GM06990 (cell line): ENCODE data around the gene PPA1.
"Not testable (repeated sequence)": the region's sequence is repeated elsewhere in the genome, so short reads cannot be mapped to it uniquely, and the experiment has no call there.

Source experiments
- DNase-seq: peaks from one replicate; pipeline ENCODE4 v3.0.0-alpha.2; 2011; ENCODE audit not compliant: insufficient read length; ENCODE audit errors: extremely low read depth
- H3K27me3 ChIP-seq: replicated peaks from 2 replicates; pipeline ENCODE4 v1.6.0; 2011; ENCODE audit warnings: low read length; ENCODE audit not compliant: control insufficient read depth, insufficient read depth
- H3K36me3 ChIP-seq: 2 replicates; pipeline ENCODE4 v1.5.1; 2011; ENCODE audit warnings: low read length; ENCODE audit not compliant: control insufficient read depth, insufficient read depth
- H3K4me3 ChIP-seq: replicated peaks from 2 replicates; pipeline ENCODE4 v1.5.1; 2011; ENCODE audit warnings: low read depth, mild to moderate bottlenecking, control low read depth, low read length
- CTCF ChIP-seq: IDR thresholded peaks from 2 replicates; pipeline ENCODE4 v1.5.1; 2011; ENCODE audit warnings: low read length, control low read depth, mild to moderate bottlenecking, inconsistent platforms; ENCODE audit not compliant: insufficient read depth, poor library complexity, severe bottlenecking

The PPA1 gene

GRCh38 chr10:70227548-70228320 is 5.5 kb downstream of the PPA1 start:
- no peaks in the 10 kb centered on the region for H3K27me3 ChIP-seq
- no peak for TF ChIP-seq CTCF

GRCh38 chr10:70223728-70224127 is 9.5 kb downstream of the PPA1 start:
- no peaks in the 10 kb centered on the region for H3K36me3 ChIP-seq
- no peak overlapping the region for H3K4me3 ChIP-seq
- DNase-seq, result no peak
- H3K27me3 ChIP-seq, result no peaks in the 10 kb centered on the region
- no peak for TF ChIP-seq CTCF

More at GRCh38 chr10:70227548-70228320, 5.5 kb downstream of the PPA1 start:
- DNase-seq, result no peak
- no peaks in the 10 kb centered on the region for H3K36me3 ChIP-seq
- H3K4me3 ChIP-seq, result no peak overlapping the region

- H3K36me3 ChIP-seq, H3K27me3 ChIP-seq, DNase-seq, H3K4me3 ChIP-seq: not testable (repeated sequence)
Measured at GRCh38 chr10:70222811-70223447, 10.3 kb downstream of the PPA1 start.

GRCh38 chr10:70222340-70222794 is 10.9 kb downstream of the PPA1 start:
- DNase-seq, result no peak
- Histone ChIP-seq H3K4me3 (no peak overlapping the region), H3K27me3 (no peaks in the 10 kb centered on the region), H3K36me3 (no peaks in the 10 kb centered on the region)
- TF ChIP-seq CTCF, result no peak

GRCh38 chr10:70221030-70221429 is 12.2 kb downstream of the PPA1 start:
- DNase-seq, result no peak
- Histone ChIP-seq H3K27me3 (no peaks in the 10 kb centered on the region), H3K4me3 (no peak overlapping the region), H3K36me3 (peaks cover 1% of the 10 kb centered on the region; the same call in 1 of the 2 replicates)
- no peak for TF ChIP-seq CTCF

- peaks cover 16% of the 10 kb centered on the region for H3K36me3 ChIP-seq
- no peak overlapping the region for H3K4me3 ChIP-seq
- no peak for DNase-seq
- no peaks in the 10 kb centered on the region for H3K27me3 ChIP-seq
- no peak for TF ChIP-seq CTCF
Measured at GRCh38 chr10:70212879-70213278, 20.4 kb downstream of the PPA1 start.
